GM12878 (cell line): ENCODE measurements around the gene USP10. TPM values are rescaled to one million over a fixed set of nuclear protein-coding genes. Genes with fewer than 3 reads are reported as not detected.

ENCODE experiments used
- ATAC-seq: fragments of 200-7000 bp; cut with Tn5 transposase; 3 replicates; pipeline ENCODE4 v1.9.1; 2020; ENCODE audit warnings: mild to moderate bottlenecking, moderate library complexity
- BruUV-seq: library from RNA; stranded (reverse); fragments of 400-500 nt; replicated peaks from 2 replicates; lab custom pipeline; 2021; lab: Mats Ljungman, UMichigan
- CTCF ChIA-PET: fragments of 300-600 bp; sonication (Branson Sonifier 250); formaldehyde crosslinking; extraction: SDS; loops from one replicate; lab custom pipeline; 2021; ENCODE audit warnings: inconsistent platforms; lab: Yijun Ruan, JAX
- POLR2A ChIA-PET: fragments of 350-600 bp; formaldehyde crosslinking; extraction: SDS; loops from one replicate; lab custom pipeline; 2021; ENCODE audit warnings: inconsistent platforms; lab: Charles Lee
- RAD21 ChIA-PET: fragments of 300-600 bp; sonication (Branson Sonifier 250); formaldehyde crosslinking; loops from one replicate; lab custom pipeline; 2023; ENCODE audit warnings: antibody characterized with exemption; ENCODE audit not compliant: unreplicated experiment; lab: Charles Lee
- SMC1A ChIA-PET: fragments of 300-600 bp; sonication (Branson Sonifier 250); formaldehyde crosslinking; loops from one replicate; lab custom pipeline; 2023; ENCODE audit not compliant: unreplicated experiment, uncharacterized antibody; lab: Charles Lee
- DNase-seq: peaks from one replicate; pipeline ENCODE4 v3.0.0-alpha.2; 2011; ENCODE audit warnings: low read depth, low spot score
- FAIRE-seq: peaks from 3 replicates; lab custom pipeline; 2011; peaks lifted over from hg19 to GRCh38; lab: Jason Lieb, UNC
- H2AFZ ChIP-seq: 2 replicates; pipeline ENCODE4 v1.6.0; 2011; ENCODE audit warnings: low read depth, low read length, control low read depth; ENCODE audit not compliant: control insufficient read depth
- H3K27ac ChIP-seq: 2 replicates; pipeline ENCODE4 v1.5.1; 2011; ENCODE audit warnings: control low read depth; ENCODE audit not compliant: control insufficient read depth, insufficient read depth
- H3K27me3 ChIP-seq, 2 experiments: replicated peaks in 1 of 2; 2 replicates each; pipeline versions ENCODE4 v1.6.0 to v1.6.1; 2011; ENCODE audit warnings: low read length in 1 of 2; ENCODE audit not compliant: control insufficient read depth in 2 of 2, insufficient read depth in 2 of 2
- H3K36me3 ChIP-seq, 2 experiments: 2 replicates each; pipeline ENCODE4 v1.5.1; 2011; ENCODE audit warnings: low read length in 1 of 2; ENCODE audit not compliant: control insufficient read depth in 2 of 2, insufficient read depth in 2 of 2
- H3K4me1 ChIP-seq: 2 replicates; pipeline ENCODE4 v1.6.1; 2011; ENCODE audit warnings: mild to moderate bottlenecking, low read length, moderate library complexity, mixed read lengths; ENCODE audit not compliant: control insufficient read depth, insufficient read depth
- H3K4me2 ChIP-seq: 2 replicates; pipeline ENCODE4 v1.6.0; 2011; ENCODE audit warnings: control low read depth; ENCODE audit not compliant: control insufficient read depth, insufficient read depth
- H3K4me3 ChIP-seq: fragments of 200-600 bp; sonication (generic); 2 replicates; pipeline ENCODE4 v1.5.1; 2016
- H3K79me2 ChIP-seq: 2 replicates; pipeline ENCODE4 v1.6.0; 2011; ENCODE audit warnings: low read length; ENCODE audit not compliant: control insufficient read depth, insufficient read depth
- H3K9ac ChIP-seq: 2 replicates; pipeline ENCODE4 v1.8.0; 2011; ENCODE audit warnings: low read length, control low read depth, mixed read lengths; ENCODE audit not compliant: control insufficient read depth, insufficient read depth
- H3K9me3 ChIP-seq: replicated peaks from 3 replicates; pipeline ENCODE4 v1.5.1; 2011; ENCODE audit warnings: mild to moderate bottlenecking, low read length; ENCODE audit not compliant: control insufficient read depth, insufficient read depth
- H4K20me1 ChIP-seq: 2 replicates; pipeline ENCODE4 v1.6.0; 2011; ENCODE audit not compliant: control insufficient read depth, insufficient read depth
- HDAC2 ChIP-seq: fragments of 200-600 bp; sonication (generic); IDR thresholded peaks from 2 replicates; pipeline ENCODE4 v1.6.1; 2017
- MTA3 ChIP-seq: IDR thresholded peaks from 2 replicates; pipeline ENCODE4 v1.6.1; 2012; ENCODE audit warnings: low read length, inconsistent platforms, borderline replicate concordance
- NR2F1 ChIP-seq: fragments of 450-650 bp; conservative IDR thresholded peaks from 2 replicates; pipeline ENCODE4 v1.6.1; 2017; ENCODE audit warnings: mild to moderate bottlenecking
- RFX5 ChIP-seq: IDR thresholded peaks from 2 replicates; pipeline ENCODE4 v1.6.1; 2011; ENCODE audit warnings: low read depth, low read length, improper control_type of control experiment
- STAT3 ChIP-seq: IDR thresholded peaks from 2 replicates; pipeline ENCODE4 v1.6.1; 2011; ENCODE audit warnings: low read depth, low read length, improper control_type of control experiment
- WGBS: methylation state at CpG from one replicate; pipeline ENCODE4 v1.1.6; 2016; ENCODE audit warnings: low lambda C conversion rate; ENCODE audit not compliant: insufficient replicate concordance, insufficient coverage; ENCODE audit errors: missing lambda C conversion rate; 5-methylcytosine and 5-hydroxymethylcytosine counted together
- in situ Hi-C: fragments of 300-500 bp; cut with MboI; formaldehyde crosslinking; loops from 9 replicates; pipeline ENCODE4 v1.14.3; 2018; ENCODE audit warnings: mixed read lengths
- intact Hi-C: fragments of 100-400 bp; cut with micrococcal nuclease; formaldehyde crosslinking; loops from one replicate; pipeline ENCODE4 v1.14.2; 2022; ENCODE audit not compliant: unreplicated experiment
- polyA plus RNA-seq, 11 experiments: library from polyadenylated mRNA; depleted of rRNA in 4 of 11; unstranded in 6 of 11; stranded (reverse) in 5 of 11; fragments of >200 nt; fragmentation: Nextera tagmentation in 4 of 11; fragmentation: Illumina TruSeq in 1 of 11; extraction: Ambion mirVana in 4 of 11; extraction: Trizol in 1 of 11; gene quantifications; 1 replicate in 1 of 11; 2 replicates in 10 of 11; pipeline versions ENCODE4 v1.2.1 to v1.2.3, GENCODE V29; 2011 to 2016; ENCODE audit warnings: inconsistent platforms in 2 of 11, missing spikeins in 2 of 11, low read depth in 1 of 11
- total RNA-seq, 4 experiments: library from RNA; depleted of rRNA in 3 of 4; stranded (reverse); fragments of >200 nt in 3 of 4; fragmentation: Illumina TruSeq in 1 of 4; extraction: Trizol in 1 of 4; gene quantifications; 2 replicates each; pipeline versions ENCODE4 v1.2.1 to v1.2.3, GENCODE V29; 2013 to 2021
- TF ChIP-seq, protein P1 (sequence below): IDR thresholded peaks from 2 replicates; pipeline ENCODE4 v1.6.1; 2011; ENCODE audit warnings: borderline replicate concordance, low read depth, mild to moderate bottlenecking, moderate library complexity, mixed read lengths, low read length; ENCODE audit not compliant: insufficient read depth; ENCODE audit errors: extremely low read length

The USP10 gene
- total and polyA plus RNA-seq, 10 of the 15 experiments (the other 5 are each of a cell fraction or from before 2014, with no cell fraction given): 46.1 to 160 (median 105) TPM

DNA sequence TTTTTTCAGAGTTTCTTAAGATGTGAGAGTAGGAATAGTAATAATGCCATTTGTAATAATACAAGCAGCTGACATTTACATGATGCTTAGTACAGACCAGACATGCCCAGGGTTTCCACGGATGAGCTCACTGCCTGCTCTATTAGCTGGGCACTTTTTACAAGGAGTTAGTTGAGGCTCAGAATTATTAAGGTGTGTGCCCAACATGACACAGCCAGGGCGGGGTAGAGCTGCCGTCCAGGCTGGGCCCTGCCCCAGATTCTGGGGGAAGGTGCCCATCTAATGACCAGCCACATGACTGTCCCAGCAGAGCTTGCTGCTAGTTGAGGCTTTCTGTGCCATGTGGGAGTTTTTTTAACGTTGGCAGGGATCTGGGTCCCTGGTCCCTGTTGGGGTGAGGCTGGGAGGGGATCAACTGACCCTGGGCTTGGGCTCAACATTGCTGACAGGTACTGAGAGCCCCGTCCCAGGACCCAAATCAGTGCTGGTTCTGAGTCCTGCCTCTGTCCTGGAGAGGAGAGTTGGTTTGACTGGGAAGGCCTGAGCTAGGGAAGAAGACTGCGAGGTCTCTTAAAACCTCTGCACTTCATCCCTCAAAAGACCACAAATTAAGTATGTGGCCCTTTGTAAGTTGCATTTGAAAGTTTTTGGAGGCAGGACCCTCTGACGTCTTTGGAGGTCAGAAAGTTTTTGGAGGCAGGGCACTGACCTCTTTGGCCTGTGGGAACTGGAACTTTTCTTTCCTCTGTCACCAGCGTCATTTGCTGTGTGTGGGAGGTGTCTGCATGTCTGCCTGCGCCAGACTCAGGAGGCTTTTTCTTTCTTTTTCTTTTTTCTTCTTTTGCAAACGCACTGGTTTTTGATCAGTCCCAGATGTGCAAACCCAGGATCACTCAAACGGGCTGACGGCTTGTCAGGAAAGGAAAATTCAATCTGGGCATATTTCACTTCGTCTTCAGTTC is 122.2 kb downstream of the USP10 start:
- Histone ChIP-seq H4K20me1 (no peaks in the 10 kb centered on the region), H3K9me3 (no peaks in the 10 kb centered on the region; the same call in 2 of the 3 replicates), H3K4me2 (no peak overlapping the region), H2AFZ (no peak overlapping the region), H3K4me1 (no peaks in the 10 kb centered on the region), H3K4me3 (no peak overlapping the region), H3K79me2 (no peaks in the 10 kb centered on the region), H3K36me3 (no peaks in the 10 kb centered on the region), H3K27ac (no peak overlapping the region), H3K27me3 (peaks cover 8 to 11% of the 10 kb centered on the region in 2 experiments; a peak in 3 of 4 replicates), H3K9ac (no peak overlapping the region)
- no TSS peak for BruUV-seq
- ATAC-seq (no peak), DNase-seq (no peak), FAIRE-seq (no peak)
- TF ChIP-seq NR2F1 (peak; percentile 61; the same call in 1 of the 2 replicates), STAT3 (no peak)
- POLR2A ChIA-PET: no interaction called here
- WGBS: 27% methylated on average over 13 of the region's 13 CpGs
- SMC1A ChIA-PET: no interaction called here
- intact Hi-C loops: no loop called here
- CTCF ChIA-PET: interaction anchor here (1.0 kb wide), 1 partner anchor 66 kb away, joined by 3 read pairs; no protein-coding TSS in a partner anchor
- in situ Hi-C loops: no loop called here
- RAD21 ChIA-PET: no interaction called here

DNA sequence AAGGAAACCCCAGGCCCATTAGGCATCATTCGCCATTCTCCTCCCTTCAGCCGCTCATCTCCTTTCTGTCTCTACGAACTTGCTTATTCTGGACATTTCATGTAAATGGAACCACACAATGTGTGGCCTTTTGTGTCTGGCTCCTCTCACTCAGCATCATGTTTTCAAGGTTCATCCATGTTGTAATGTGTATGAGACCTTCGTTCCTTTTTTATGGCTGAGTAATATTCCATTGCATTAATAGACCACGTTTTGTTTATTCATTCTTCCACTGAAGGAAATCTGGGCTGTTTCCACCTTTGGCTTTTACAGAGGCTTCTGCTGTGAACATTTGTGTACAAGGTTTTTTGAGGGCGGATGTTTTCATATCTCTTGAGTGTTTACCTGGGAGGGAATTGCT is 123.2 kb downstream of the USP10 start:
- CTCF ChIA-PET: no interaction called here
- FAIRE-seq (no peak), ATAC-seq (no peak)
- no peak for TF ChIP-seq HDAC2
- TF ChIP-seq MTA3: no peak
- TF ChIP-seq RFX5: no peak
- TF ChIP-seq, protein P1, sequence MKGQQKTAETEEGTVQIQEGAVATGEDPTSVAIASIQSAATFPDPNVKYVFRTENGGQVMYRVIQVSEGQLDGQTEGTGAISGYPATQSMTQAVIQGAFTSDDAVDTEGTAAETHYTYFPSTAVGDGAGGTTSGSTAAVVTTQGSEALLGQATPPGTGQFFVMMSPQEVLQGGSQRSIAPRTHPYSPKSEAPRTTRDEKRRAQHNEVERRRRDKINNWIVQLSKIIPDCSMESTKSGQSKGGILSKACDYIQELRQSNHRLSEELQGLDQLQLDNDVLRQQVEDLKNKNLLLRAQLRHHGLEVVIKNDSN: no peak
- TF ChIP-seq, all 136 proteins: peak for 0
- Histone ChIP-seq H3K4me1 (no peaks in the 10 kb centered on the region), H3K27me3 (peaks cover 8 to 11% of the 10 kb centered on the region in 2 experiments; a peak in 3 of 4 replicates), H3K9me3 (no peaks in the 10 kb centered on the region; the same call in 2 of the 3 replicates), H3K27ac (no peak overlapping the region), H3K9ac (no peak overlapping the region), H3K4me3 (no peak overlapping the region), H3K36me3 (no peaks in the 10 kb centered on the region), H2AFZ (no peak overlapping the region), H4K20me1 (no peaks in the 10 kb centered on the region), H3K79me2 (no peaks in the 10 kb centered on the region), H3K4me2 (no peak overlapping the region)
- DNase-seq: no peak
- in situ Hi-C loops (no loop called here), intact Hi-C loops (no loop called here)
- ChIA-PET POLR2A (no interaction called here), SMC1A (no interaction called here), RAD21 (no interaction called here)
- WGBS: 60% methylated on average over 6 of the region's 6 CpGs
- no TSS peak for BruUV-seq
